Panc1 (cell line): ENCODE measurements around the gene ARRDC2.

Source experiments
- CTCF ChIP-seq: fragments of 450-650 bp; IDR thresholded peaks from 2 replicates; pipeline ENCODE4 v1.5.1; 2017; ENCODE audit warnings: mild to moderate bottlenecking
- REST ChIP-seq, 2 experiments: IDR thresholded peaks; 2 replicates each; pipeline ENCODE4 v1.6.1; 2011 to 2012; ENCODE audit warnings: low read depth in 2 of 2, control low read depth in 1 of 2, low read length in 1 of 2, mild to moderate bottlenecking in 1 of 2, moderate library complexity in 1 of 2; ENCODE audit not compliant: insufficient read depth in 1 of 2
- TCF7L2 ChIP-seq: IDR thresholded peaks from 2 replicates; pipeline ENCODE4 v1.6.1; 2011; ENCODE audit warnings: mild to moderate bottlenecking, low read depth, low read length, inconsistent platforms

- TF ChIP-seq CTCF = no peak
- TF ChIP-seq TCF7L2 = no peak
- no peak for TF ChIP-seq REST (IDR thresholded peaks at IDR 0.05; ENCODE audit: insufficient read depth in 1 of 2, low read depth in 2 of 2, low read length in 1 of 2)
Observed at GRCh38 chr19:18055967-18056366, 48.0 kb downstream of the ARRDC2 start.
